H1 (cell line): Measurements from ENCODE around the gene TMED10. TPM values are rescaled to one million over a fixed set of nuclear protein-coding genes. Genes with fewer than 3 reads are reported as not detected.

Source experiments
- CBX8 ChIP-seq: fragments of 300-800, 300-1000 bp; sonication (generic); IDR thresholded peaks from 2 replicates; pipeline ENCODE4 v1.7.1; 2016; ENCODE audit warnings: low read depth, low read length, borderline replicate concordance
- KDM4A ChIP-seq: IDR thresholded peaks from one replicate; pipeline ENCODE4 v1.7.1; 2012; ENCODE audit warnings: low read depth, mild to moderate bottlenecking, moderate library complexity, low read length, inconsistent platforms; ENCODE audit not compliant: severe bottlenecking
- POLR2AphosphoS5 ChIP-seq: IDR thresholded peaks from 2 replicates; pipeline ENCODE4 v1.6.1; 2011; ENCODE audit warnings: low read depth, low read length
- RAD21 ChIP-seq, 2 experiments: IDR thresholded peaks in 1 of 2; conservative IDR thresholded peaks in 1 of 2; 2 replicates each; pipeline ENCODE4 v1.6.1; 2011; ENCODE audit warnings: low read depth in 2 of 2, low read length in 2 of 2, improper control_type of control experiment in 1 of 2, inconsistent platforms in 1 of 2, mild to moderate bottlenecking in 1 of 2, moderate library complexity in 1 of 2
- polyA plus RNA-seq, 7 experiments: library from polyadenylated mRNA; depleted of rRNA in 3 of 7; stranded (reverse) in 5 of 7; unstranded in 2 of 7; fragments of >200 nt in 5 of 7; fragments of 200-250 nt in 2 of 7; gene quantifications; 1 replicate in 5 of 7; 2 replicates in 1 of 7; 4 replicates in 1 of 7; pipeline versions ENCODE4 v1.2.1 to v1.2.3, GENCODE V29; 2011 to 2013; ENCODE audit warnings: missing spikeins in 2 of 7, mixed read lengths in 2 of 7
- total RNA-seq: library from RNA; stranded (reverse); fragmentation: NEBNext Ultra II Directional; extraction: Animal tissue kit (Norgen Biotek cat#: 25700); gene quantifications from 2 replicates; pipeline ENCODE4 v1.2.1, GENCODE V29; 2021
- TF ChIP-seq, protein P1 (sequence below): IDR thresholded peaks from 2 replicates; pipeline ENCODE4 v1.6.1; 2012; ENCODE audit warnings: low read length, inconsistent platforms
- TF ChIP-seq, protein P2 (sequence below): fragments of 300-600 bp; sonication (generic); IDR thresholded peaks from 2 replicates; pipeline ENCODE4 v1.7.1; 2012; ENCODE audit warnings: low read length, moderate library complexity, mild to moderate bottlenecking, inconsistent platforms; ENCODE audit not compliant: insufficient replicate concordance
- TF ChIP-seq, protein P3 (sequence below): IDR thresholded peaks from 2 replicates; pipeline ENCODE4 v1.6.1; 2011; ENCODE audit warnings: low read depth, mild to moderate bottlenecking, low read length; ENCODE audit not compliant: insufficient read depth

TMED10 gene
- total and polyA plus RNA-seq, 2 of the 8 experiments (the other 6 are each of a cell fraction or from before 2014, with no cell fraction given), result 218 to 250 TPM

DNA sequence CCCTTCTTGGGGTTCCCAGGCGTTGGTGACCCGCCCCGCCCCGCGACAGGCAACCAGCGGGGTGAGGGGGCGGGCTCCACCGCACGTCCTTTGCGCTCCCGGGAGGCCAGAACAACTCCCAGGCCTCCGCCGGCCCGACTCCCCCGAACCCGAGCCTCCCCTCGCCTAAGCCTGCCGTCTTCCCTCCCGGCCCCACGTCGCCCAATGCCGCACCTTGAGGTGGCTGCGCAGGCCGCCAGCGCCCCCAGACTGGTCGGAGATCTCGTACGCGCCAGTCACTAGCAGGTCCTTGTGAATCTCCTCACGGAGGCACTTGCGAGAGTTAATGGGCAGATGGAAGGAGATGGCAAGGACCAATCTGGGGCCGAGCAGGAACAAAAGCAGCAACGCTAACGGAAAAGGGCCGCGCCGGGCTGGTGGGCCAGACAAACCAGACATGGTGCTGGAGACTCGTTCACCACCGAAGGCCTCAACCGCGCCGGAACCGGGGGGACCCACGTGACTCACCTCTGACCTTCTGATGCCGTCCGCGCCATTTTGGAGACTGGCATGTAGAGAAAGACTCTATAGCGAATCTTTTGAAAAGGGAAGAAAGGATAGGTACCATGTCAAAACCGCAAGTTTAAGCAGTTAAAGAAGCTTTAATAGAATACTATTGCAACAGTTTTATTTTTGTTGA, at the start of gene TMED10 (continued):
- TF ChIP-seq, protein P1, sequence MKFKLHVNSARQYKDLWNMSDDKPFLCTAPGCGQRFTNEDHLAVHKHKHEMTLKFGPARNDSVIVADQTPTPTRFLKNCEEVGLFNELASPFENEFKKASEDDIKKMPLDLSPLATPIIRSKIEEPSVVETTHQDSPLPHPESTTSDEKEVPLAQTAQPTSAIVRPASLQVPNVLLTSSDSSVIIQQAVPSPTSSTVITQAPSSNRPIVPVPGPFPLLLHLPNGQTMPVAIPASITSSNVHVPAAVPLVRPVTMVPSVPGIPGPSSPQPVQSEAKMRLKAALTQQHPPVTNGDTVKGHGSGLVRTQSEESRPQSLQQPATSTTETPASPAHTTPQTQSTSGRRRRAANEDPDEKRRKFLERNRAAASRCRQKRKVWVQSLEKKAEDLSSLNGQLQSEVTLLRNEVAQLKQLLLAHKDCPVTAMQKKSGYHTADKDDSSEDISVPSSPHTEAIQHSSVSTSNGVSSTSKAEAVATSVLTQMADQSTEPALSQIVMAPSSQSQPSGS, result 0 out of 2 replicates have a peak, but pooled peaks have one; percentile 66
- TF ChIP-seq KDM4A (peak; percentile 81), POLR2AphosphoS5 (0 out of 2 replicates have a peak, but pooled peaks have one; percentile 69), RAD21 (IDR thresholded peaks at IDR 0.05 in 1 of 2, conservative IDR thresholded peaks at IDR 0.05 in 1 of 2; ENCODE audit: low read depth in 2 of 2, low read length in 2 of 2) (peak in 1 of 2 experiments; percentile 4; a peak in 1 of 4 replicates), CBX8 (no peak)
- TF ChIP-seq, protein P2, sequence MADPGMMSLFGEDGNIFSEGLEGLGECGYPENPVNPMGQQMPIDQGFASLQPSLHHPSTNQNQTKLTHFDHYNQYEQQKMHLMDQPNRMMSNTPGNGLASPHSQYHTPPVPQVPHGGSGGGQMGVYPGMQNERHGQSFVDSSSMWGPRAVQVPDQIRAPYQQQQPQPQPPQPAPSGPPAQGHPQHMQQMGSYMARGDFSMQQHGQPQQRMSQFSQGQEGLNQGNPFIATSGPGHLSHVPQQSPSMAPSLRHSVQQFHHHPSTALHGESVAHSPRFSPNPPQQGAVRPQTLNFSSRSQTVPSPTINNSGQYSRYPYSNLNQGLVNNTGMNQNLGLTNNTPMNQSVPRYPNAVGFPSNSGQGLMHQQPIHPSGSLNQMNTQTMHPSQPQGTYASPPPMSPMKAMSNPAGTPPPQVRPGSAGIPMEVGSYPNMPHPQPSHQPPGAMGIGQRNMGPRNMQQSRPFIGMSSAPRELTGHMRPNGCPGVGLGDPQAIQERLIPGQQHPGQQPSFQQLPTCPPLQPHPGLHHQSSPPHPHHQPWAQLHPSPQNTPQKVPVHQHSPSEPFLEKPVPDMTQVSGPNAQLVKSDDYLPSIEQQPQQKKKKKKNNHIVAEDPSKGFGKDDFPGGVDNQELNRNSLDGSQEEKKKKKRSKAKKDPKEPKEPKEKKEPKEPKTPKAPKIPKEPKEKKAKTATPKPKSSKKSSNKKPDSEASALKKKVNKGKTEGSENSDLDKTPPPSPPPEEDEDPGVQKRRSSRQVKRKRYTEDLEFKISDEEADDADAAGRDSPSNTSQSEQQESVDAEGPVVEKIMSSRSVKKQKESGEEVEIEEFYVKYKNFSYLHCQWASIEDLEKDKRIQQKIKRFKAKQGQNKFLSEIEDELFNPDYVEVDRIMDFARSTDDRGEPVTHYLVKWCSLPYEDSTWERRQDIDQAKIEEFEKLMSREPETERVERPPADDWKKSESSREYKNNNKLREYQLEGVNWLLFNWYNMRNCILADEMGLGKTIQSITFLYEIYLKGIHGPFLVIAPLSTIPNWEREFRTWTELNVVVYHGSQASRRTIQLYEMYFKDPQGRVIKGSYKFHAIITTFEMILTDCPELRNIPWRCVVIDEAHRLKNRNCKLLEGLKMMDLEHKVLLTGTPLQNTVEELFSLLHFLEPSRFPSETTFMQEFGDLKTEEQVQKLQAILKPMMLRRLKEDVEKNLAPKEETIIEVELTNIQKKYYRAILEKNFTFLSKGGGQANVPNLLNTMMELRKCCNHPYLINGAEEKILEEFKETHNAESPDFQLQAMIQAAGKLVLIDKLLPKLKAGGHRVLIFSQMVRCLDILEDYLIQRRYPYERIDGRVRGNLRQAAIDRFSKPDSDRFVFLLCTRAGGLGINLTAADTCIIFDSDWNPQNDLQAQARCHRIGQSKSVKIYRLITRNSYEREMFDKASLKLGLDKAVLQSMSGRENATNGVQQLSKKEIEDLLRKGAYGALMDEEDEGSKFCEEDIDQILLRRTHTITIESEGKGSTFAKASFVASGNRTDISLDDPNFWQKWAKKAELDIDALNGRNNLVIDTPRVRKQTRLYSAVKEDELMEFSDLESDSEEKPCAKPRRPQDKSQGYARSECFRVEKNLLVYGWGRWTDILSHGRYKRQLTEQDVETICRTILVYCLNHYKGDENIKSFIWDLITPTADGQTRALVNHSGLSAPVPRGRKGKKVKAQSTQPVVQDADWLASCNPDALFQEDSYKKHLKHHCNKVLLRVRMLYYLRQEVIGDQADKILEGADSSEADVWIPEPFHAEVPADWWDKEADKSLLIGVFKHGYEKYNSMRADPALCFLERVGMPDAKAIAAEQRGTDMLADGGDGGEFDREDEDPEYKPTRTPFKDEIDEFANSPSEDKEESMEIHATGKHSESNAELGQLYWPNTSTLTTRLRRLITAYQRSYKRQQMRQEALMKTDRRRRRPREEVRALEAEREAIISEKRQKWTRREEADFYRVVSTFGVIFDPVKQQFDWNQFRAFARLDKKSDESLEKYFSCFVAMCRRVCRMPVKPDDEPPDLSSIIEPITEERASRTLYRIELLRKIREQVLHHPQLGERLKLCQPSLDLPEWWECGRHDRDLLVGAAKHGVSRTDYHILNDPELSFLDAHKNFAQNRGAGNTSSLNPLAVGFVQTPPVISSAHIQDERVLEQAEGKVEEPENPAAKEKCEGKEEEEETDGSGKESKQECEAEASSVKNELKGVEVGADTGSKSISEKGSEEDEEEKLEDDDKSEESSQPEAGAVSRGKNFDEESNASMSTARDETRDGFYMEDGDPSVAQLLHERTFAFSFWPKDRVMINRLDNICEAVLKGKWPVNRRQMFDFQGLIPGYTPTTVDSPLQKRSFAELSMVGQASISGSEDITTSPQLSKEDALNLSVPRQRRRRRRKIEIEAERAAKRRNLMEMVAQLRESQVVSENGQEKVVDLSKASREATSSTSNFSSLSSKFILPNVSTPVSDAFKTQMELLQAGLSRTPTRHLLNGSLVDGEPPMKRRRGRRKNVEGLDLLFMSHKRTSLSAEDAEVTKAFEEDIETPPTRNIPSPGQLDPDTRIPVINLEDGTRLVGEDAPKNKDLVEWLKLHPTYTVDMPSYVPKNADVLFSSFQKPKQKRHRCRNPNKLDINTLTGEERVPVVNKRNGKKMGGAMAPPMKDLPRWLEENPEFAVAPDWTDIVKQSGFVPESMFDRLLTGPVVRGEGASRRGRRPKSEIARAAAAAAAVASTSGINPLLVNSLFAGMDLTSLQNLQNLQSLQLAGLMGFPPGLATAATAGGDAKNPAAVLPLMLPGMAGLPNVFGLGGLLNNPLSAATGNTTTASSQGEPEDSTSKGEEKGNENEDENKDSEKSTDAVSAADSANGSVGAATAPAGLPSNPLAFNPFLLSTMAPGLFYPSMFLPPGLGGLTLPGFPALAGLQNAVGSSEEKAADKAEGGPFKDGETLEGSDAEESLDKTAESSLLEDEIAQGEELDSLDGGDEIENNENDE, result no peak
- TF ChIP-seq, protein P3, sequence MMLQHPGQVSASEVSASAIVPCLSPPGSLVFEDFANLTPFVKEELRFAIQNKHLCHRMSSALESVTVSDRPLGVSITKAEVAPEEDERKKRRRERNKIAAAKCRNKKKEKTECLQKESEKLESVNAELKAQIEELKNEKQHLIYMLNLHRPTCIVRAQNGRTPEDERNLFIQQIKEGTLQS, result peak; percentile 80
